ENCODE data around the gene SLC26A8.

DNA sequence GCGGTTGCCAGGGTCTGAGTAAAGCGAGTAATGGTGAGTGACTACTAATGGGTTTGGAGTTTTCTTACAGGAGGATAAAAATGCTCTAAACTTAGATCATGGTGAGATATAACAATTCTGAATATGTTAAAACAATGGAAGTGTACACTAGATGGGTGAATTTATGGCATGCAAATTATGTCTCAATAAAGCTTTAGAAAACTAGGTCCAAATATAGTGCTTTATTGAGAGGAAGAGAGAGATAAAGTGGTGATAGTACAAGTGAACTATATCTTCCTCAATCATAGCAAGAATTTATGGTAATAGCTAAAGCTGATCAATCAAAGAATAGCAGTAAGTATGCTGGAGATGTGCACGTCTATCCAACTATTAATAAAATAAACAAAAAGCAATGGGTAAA, 127.4 kb downstream of the SLC26A8 start:
- TF ChIP-seq POLR2A (IDR thresholded peaks at IDR 0.05), result no peak
- no peak for TF ChIP-seq CTCF (IDR thresholded peaks at IDR 0.05)
